NCI-H446 (cell line): Measurements from ENCODE around the gene MARCHF4.

Experiments
- DNase-seq, 2 experiments: peaks; one replicate each; lab custom pipeline; 2025; lab: John Stamatoyannopoulos, UW

MARCHF4 gene

GRCh38 chr2:216371721-216372702, at the start of gene MARCHF4:
TSS of gene MARCHF4 (minus strand) at chr2:216372483. CDS start at chr2:216370260, 2,223 bp downstream.
- peak; percentile 44 to 68 for DNase-seq

- DNase-seq, result no peak
These were observed 48.3 kb upstream of the MARCHF4 start for GRCh38 chr2:216420367-216421101.

GRCh38 chr2:216418981-216419380, 46.7 kb upstream of the MARCHF4 start:
- DNase-seq, result no peak

GRCh38 chr2:216416571-216417307, 44.5 kb upstream of the MARCHF4 start:
- no peak for DNase-seq

GRCh38 chr2:216415541-216415940, 43.3 kb upstream of the MARCHF4 start:
- DNase-seq, result no peak

- no peak for DNase-seq
These were observed 42.6 kb upstream of the MARCHF4 start for GRCh38 chr2:216414772-216415319.

GRCh38 chr2:216413882-216414281, 41.6 kb upstream of the MARCHF4 start:
- no peak for DNase-seq

- DNase-seq, result peak; percentile 96 to 98
These were observed 40.0 kb upstream of the MARCHF4 start, which contains the start of gene SMARCAL1 for GRCh38 chr2:216412022-216412999. TSS of gene SMARCAL1 (plus strand) at chr2:216412484. CDS start at chr2:216414705, 2,221 bp downstream.

- DNase-seq, result no peak
These were observed 38.3 kb upstream of the MARCHF4 start for GRCh38 chr2:216410550-216410949.

GRCh38 chr2:216408426-216409290, 36.4 kb upstream of the MARCHF4 start:
- DNase-seq, result peak; percentile 8 to 56

GRCh38 chr2:216406826-216407225, 34.5 kb upstream of the MARCHF4 start:
- DNase-seq, result no peak

- DNase-seq, result no peak
These were observed 33.3 kb upstream of the MARCHF4 start for GRCh38 chr2:216405588-216405987.

GRCh38 chr2:216404010-216404618, 31.8 kb upstream of the MARCHF4 start:
- DNase-seq, result no peak

- no peak for DNase-seq
These were observed 30.5 kb upstream of the MARCHF4 start for GRCh38 chr2:216402751-216403150.

GRCh38 chr2:216399621-216400020, 27.3 kb upstream of the MARCHF4 start:
- no peak for DNase-seq

GRCh38 chr2:216394881-216395280, 22.6 kb upstream of the MARCHF4 start:
- no peak for DNase-seq

GRCh38 chr2:216392945-216393840, 20.9 kb upstream of the MARCHF4 start:
- DNase-seq, result no peak

- no peak for DNase-seq
These were observed 19.8 kb upstream of the MARCHF4 start for GRCh38 chr2:216392018-216392562.
